Brain microvascular endothelial cell (primary cell): Measurements from ENCODE around the gene DOCK10.

Experiments
- DNase-seq: peaks from one replicate; pipeline ENCODE4 v3.0.0-alpha.2; 2020
- H3K27ac ChIP-seq: fragments of 250-450 bp; sonication (Bioruptor Pico); 2 replicates; pipeline ENCODE4 v1.5.1; 2020; ENCODE audit warnings: mild to moderate bottlenecking, moderate library complexity
- H3K27me3 ChIP-seq: fragments of 250-450 bp; sonication (Bioruptor Pico); replicated peaks from 2 replicates; pipeline ENCODE4 v1.5.1; 2020; ENCODE audit warnings: mild to moderate bottlenecking
- H3K36me3 ChIP-seq: fragments of 250-450 bp; sonication (Bioruptor Pico); replicated peaks from 2 replicates; pipeline ENCODE4 v1.5.1; 2020; ENCODE audit warnings: mild to moderate bottlenecking
- H3K4me3 ChIP-seq: 2 replicates; pipeline ENCODE4 v1.5.1; 2011; ENCODE audit warnings: low read depth, mild to moderate bottlenecking, control low read depth, low read length, moderate library complexity
- CTCF ChIP-seq: IDR thresholded peaks from 2 replicates; pipeline ENCODE4 v1.5.1; 2011; ENCODE audit warnings: low read depth, mild to moderate bottlenecking, moderate library complexity, low read length, control low read depth, inconsistent platforms; ENCODE audit errors: missing control alignments
- in situ Hi-C: cut with HindIII; loops from 2 replicates; pipeline ENCODE4 v1.10.0; 2017; ENCODE audit warnings: low sequenced_read_pairs, low pct_ligation_motif_present

DOCK10 gene

DNA sequence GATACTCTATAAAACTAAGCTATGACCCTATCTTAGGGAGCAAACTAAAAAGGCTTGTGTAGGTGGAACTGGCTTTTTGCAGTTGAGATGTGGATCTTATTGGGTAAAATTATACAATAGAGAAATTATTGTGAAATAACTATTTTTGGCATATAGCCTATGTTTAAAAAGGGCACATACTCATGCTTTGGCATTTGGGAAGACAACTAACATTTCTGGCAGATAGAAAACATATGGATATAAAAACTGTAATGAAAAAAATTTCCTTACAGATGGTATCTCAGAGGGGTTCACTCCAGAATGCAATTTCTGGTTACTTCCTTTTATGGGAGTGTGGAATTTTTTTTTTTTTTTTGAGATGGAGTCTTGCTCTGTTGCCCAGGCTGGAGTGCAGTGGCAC, 206.0 kb downstream of the DOCK10 start:
- H3K36me3 ChIP-seq, result peaks cover 29% of the 10 kb centered on the region
- H3K27me3 ChIP-seq, result no peaks in the 10 kb centered on the region

GRCh38 chr2:224835405-224835804, 206.9 kb downstream of the DOCK10 start:
- TF ChIP-seq CTCF, result no peak
- in situ Hi-C loops, result no loop called here
- peaks cover 29% of the 10 kb centered on the region for H3K36me3 ChIP-seq

More for the DNA sequence above, 206.0 kb downstream of the DOCK10 start:
- H3K27ac ChIP-seq, result no peak overlapping the region
- no peak for DNase-seq
- TF ChIP-seq CTCF, result no peak
- in situ Hi-C loops, result no loop called here
- no peak overlapping the region for H3K4me3 ChIP-seq

DNA sequence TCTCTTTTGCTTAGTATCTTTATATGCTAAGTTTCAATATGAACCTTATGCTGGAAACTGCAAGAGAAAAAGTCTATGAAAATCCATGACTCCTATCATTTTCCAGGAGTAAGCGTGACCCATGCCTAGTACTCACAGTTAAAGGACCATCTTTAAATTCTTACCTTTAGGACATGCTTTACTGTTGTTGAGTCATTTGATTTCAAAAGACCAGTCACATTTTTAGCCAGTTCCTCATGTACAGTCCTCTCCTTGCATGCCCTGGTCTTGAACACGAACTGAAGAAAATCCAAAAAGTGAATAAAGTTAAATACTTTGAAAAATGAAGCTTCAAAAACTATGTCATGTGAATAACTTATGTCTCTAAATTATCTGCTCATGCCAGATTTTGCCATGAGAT, 208.3 kb downstream of the DOCK10 start:
- no peak for TF ChIP-seq CTCF
- Histone ChIP-seq H3K27me3 (no peaks in the 10 kb centered on the region), H3K27ac (no peak overlapping the region), H3K4me3 (no peak overlapping the region), H3K36me3 (peaks cover 35% of the 10 kb centered on the region)
- DNase-seq, result no peak
- in situ Hi-C loops, result no loop called here

More at GRCh38 chr2:224835405-224835804, 206.9 kb downstream of the DOCK10 start:
- H3K4me3 ChIP-seq, result no peak overlapping the region
- H3K27ac ChIP-seq, result no peak overlapping the region
- DNase-seq, result no peak
- no peaks in the 10 kb centered on the region for H3K27me3 ChIP-seq

GRCh38 chr2:224832207-224832606, 210.1 kb downstream of the DOCK10 start:
- TF ChIP-seq CTCF, result no peak
- Histone ChIP-seq H3K27ac (no peak overlapping the region), H3K36me3 (peaks cover 45% of the 10 kb centered on the region), H3K27me3 (no peaks in the 10 kb centered on the region), H3K4me3 (no peak overlapping the region)
- in situ Hi-C loops, result no loop called here
- no peak for DNase-seq

DNA sequence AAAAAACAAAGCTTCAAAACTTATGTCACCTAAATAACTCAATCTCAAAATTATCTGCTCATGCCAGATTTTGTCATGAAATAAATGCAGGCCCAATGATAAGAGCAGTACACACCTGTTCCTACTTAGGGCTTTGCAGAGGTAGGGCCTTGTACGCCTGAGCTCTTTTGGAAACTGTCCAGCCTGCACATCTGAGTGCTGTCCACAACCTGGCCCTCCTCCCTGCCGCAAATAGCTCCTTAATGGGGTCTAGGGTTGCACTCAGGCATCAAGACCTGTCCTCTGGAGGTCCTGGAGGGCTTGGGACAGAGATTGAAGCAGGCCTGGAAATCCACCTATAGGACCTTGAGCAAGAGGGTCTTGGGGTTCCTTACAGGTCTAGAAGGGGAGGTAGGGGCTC, 210.7 kb downstream of the DOCK10 start:
- Histone ChIP-seq H3K27ac (no peak overlapping the region), H3K36me3 (peaks cover 45% of the 10 kb centered on the region), H3K27me3 (no peaks in the 10 kb centered on the region), H3K4me3 (no peak overlapping the region)
- no peak for DNase-seq
- in situ Hi-C loops, result no loop called here
- TF ChIP-seq CTCF, result no peak

- Histone ChIP-seq H3K4me3 (no peak overlapping the region), H3K27ac (no peak overlapping the region), H3K27me3 (no peaks in the 10 kb centered on the region), H3K36me3 (peaks cover 5% of the 10 kb centered on the region)
- no peak for DNase-seq
- in situ Hi-C loops, result no loop called here
- no peak for TF ChIP-seq CTCF
Measured at GRCh38 chr2:224820283-224820991, 221.8 kb downstream of the DOCK10 start.
